ENCODE data around the gene ZFYVE21.

ZFYVE21 gene

DNA sequence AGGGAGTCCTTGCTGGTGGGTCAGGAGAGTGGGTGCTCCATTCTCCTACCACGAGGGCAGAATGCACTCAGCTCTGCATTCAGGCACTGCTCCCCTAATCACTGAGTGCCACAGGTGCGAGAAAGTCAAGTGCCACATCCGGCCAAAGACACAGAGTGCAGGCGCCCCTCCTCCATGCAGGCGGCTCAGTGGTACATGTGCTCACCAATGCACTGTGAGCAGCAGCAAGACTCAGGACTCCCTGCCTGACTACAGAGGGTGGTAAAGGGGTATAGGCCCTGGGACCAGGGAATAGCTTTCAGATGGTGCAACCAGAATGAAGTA, 32.9 kb downstream of the ZFYVE21 start:
- no peak for DNase-seq (ENCODE audit: low read depth in 1 of 2, low spot score in 1 of 2)
- Histone ChIP-seq H3K27me3 (ENCODE audit: insufficient read depth, poor library complexity, severe bottlenecking) (no peaks in the 10 kb centered on the region), H3K27ac (replicated peaks) (no peak overlapping the region), H3K4me3 (replicated peaks; ENCODE audit: insufficient read depth, low read length) (no peak overlapping the region)
- TF ChIP-seq SPI1 (IDR thresholded peaks at IDR 0.05; ENCODE audit: borderline replicate concordance, low read depth) = no peak
- TF ChIP-seq POLR2AphosphoS5 (IDR thresholded peaks at IDR 0.05; ENCODE audit: low read depth) = no peak
- TF ChIP-seq, protein P1, sequence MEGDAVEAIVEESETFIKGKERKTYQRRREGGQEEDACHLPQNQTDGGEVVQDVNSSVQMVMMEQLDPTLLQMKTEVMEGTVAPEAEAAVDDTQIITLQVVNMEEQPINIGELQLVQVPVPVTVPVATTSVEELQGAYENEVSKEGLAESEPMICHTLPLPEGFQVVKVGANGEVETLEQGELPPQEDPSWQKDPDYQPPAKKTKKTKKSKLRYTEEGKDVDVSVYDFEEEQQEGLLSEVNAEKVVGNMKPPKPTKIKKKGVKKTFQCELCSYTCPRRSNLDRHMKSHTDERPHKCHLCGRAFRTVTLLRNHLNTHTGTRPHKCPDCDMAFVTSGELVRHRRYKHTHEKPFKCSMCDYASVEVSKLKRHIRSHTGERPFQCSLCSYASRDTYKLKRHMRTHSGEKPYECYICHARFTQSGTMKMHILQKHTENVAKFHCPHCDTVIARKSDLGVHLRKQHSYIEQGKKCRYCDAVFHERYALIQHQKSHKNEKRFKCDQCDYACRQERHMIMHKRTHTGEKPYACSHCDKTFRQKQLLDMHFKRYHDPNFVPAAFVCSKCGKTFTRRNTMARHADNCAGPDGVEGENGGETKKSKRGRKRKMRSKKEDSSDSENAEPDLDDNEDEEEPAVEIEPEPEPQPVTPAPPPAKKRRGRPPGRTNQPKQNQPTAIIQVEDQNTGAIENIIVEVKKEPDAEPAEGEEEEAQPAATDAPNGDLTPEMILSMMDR (IDR thresholded peaks at IDR 0.05; ENCODE audit: insufficient read depth, low read length) = no peak
- TF ChIP-seq GABPA (IDR thresholded peaks at IDR 0.05; ENCODE audit: low read depth) = no peak
- TF ChIP-seq, protein P2, sequence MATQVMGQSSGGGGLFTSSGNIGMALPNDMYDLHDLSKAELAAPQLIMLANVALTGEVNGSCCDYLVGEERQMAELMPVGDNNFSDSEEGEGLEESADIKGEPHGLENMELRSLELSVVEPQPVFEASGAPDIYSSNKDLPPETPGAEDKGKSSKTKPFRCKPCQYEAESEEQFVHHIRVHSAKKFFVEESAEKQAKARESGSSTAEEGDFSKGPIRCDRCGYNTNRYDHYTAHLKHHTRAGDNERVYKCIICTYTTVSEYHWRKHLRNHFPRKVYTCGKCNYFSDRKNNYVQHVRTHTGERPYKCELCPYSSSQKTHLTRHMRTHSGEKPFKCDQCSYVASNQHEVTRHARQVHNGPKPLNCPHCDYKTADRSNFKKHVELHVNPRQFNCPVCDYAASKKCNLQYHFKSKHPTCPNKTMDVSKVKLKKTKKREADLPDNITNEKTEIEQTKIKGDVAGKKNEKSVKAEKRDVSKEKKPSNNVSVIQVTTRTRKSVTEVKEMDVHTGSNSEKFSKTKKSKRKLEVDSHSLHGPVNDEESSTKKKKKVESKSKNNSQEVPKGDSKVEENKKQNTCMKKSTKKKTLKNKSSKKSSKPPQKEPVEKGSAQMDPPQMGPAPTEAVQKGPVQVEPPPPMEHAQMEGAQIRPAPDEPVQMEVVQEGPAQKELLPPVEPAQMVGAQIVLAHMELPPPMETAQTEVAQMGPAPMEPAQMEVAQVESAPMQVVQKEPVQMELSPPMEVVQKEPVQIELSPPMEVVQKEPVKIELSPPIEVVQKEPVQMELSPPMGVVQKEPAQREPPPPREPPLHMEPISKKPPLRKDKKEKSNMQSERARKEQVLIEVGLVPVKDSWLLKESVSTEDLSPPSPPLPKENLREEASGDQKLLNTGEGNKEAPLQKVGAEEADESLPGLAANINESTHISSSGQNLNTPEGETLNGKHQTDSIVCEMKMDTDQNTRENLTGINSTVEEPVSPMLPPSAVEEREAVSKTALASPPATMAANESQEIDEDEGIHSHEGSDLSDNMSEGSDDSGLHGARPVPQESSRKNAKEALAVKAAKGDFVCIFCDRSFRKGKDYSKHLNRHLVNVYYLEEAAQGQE (IDR thresholded peaks at IDR 0.05; ENCODE audit: insufficient replicate concordance, low read depth) = no peak

DNA sequence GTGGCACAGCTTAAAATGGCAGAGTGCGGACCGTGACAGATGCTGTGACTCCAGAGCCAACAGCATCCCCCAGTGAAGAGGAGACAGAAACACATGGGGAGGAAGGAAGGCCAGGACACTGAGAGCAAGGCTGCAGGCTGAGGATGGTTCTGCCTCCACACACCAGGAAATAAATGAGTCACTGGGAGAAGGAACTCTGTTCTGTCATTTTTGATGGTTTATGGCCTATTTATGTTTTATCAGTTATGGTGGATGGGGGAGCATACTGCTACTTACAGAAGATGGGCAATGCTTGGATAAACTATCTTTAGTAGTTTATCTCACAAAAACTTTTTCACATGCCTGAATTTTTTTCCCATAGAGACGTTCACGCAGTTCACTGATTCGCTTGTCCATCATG, 33.8 kb downstream of the ZFYVE21 start:
- Histone ChIP-seq H3K27me3 (ENCODE audit: insufficient read depth, poor library complexity, severe bottlenecking) (no peaks in the 10 kb centered on the region), H3K27ac (replicated peaks) (no peak overlapping the region), H3K4me3 (replicated peaks; ENCODE audit: insufficient read depth, low read length) (no peak overlapping the region)
- TF ChIP-seq SPI1 (IDR thresholded peaks at IDR 0.05; ENCODE audit: borderline replicate concordance, low read depth) (no peak), POLR2AphosphoS5 (IDR thresholded peaks at IDR 0.05; ENCODE audit: low read depth) (no peak), GABPA (IDR thresholded peaks at IDR 0.05; ENCODE audit: low read depth) (no peak)
- TF ChIP-seq, protein P1 (IDR thresholded peaks at IDR 0.05; ENCODE audit: insufficient read depth, low read length) = no peak
- TF ChIP-seq, protein P2 (IDR thresholded peaks at IDR 0.05; ENCODE audit: insufficient replicate concordance, low read depth) = no peak
- DNase-seq (ENCODE audit: low read depth in 1 of 2, low spot score in 1 of 2) = no peak

DNA sequence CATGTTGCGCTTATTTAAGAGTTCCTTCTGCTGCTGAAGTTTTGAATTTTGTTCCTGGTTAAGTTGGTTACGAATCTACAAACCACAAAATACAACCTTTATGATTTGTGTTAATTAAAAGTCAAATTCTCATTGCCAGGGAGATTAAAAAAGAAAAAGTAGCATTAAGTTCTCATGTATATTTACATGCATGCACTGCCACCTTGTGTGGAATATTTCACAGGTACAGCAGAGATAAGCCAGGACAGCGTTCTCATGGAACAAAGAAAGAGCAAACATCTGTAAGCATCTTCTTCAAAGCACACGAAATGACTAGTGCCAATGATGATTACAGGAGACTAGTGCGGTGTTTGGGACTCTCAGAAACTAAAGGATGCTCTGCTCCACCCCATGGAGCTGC, 34.2 kb downstream of the ZFYVE21 start:
- no peak for DNase-seq (ENCODE audit: low read depth in 1 of 2, low spot score in 1 of 2)
- no peak overlapping the region for H3K4me3 ChIP-seq (replicated peaks; ENCODE audit: insufficient read depth, low read length)
- H3K27ac ChIP-seq (replicated peaks) = no peak overlapping the region
- TF ChIP-seq SPI1 (IDR thresholded peaks at IDR 0.05; ENCODE audit: borderline replicate concordance, low read depth) (no peak), GABPA (IDR thresholded peaks at IDR 0.05; ENCODE audit: low read depth) (no peak), POLR2AphosphoS5 (IDR thresholded peaks at IDR 0.05; ENCODE audit: low read depth) (no peak)
- TF ChIP-seq, protein P2 (IDR thresholded peaks at IDR 0.05; ENCODE audit: insufficient replicate concordance, low read depth) = no peak
- TF ChIP-seq, protein P1 (IDR thresholded peaks at IDR 0.05; ENCODE audit: insufficient read depth, low read length) = no peak
- H3K27me3 ChIP-seq (ENCODE audit: insufficient read depth, poor library complexity, severe bottlenecking) = no peaks in the 10 kb centered on the region

Measured in HL-60 (cell line).